GM12878 (cell line): ENCODE measurements around the gene TMPRSS13. TPM values are rescaled to one million over a fixed set of nuclear protein-coding genes. Genes with fewer than 3 reads are reported as not detected.

Source experiments
- ATAC-seq: fragments of 200-7000 bp; cut with Tn5 transposase; 3 replicates; pipeline ENCODE4 v1.9.1; 2020; ENCODE audit warnings: mild to moderate bottlenecking, moderate library complexity
- BruUV-seq: library from RNA; stranded (reverse); fragments of 400-500 nt; replicated peaks from 2 replicates; lab custom pipeline; 2021; lab: Mats Ljungman, UMichigan
- CTCF ChIA-PET: fragments of 300-600 bp; sonication (Branson Sonifier 250); formaldehyde crosslinking; extraction: SDS; loops from one replicate; lab custom pipeline; 2021; ENCODE audit warnings: inconsistent platforms; lab: Yijun Ruan, JAX
- POLR2A ChIA-PET: fragments of 350-600 bp; formaldehyde crosslinking; extraction: SDS; loops from one replicate; lab custom pipeline; 2021; ENCODE audit warnings: inconsistent platforms; lab: Charles Lee
- RAD21 ChIA-PET: fragments of 300-600 bp; sonication (Branson Sonifier 250); formaldehyde crosslinking; loops from one replicate; lab custom pipeline; 2023; ENCODE audit warnings: antibody characterized with exemption; ENCODE audit not compliant: unreplicated experiment; lab: Charles Lee
- SMC1A ChIA-PET: fragments of 300-600 bp; sonication (Branson Sonifier 250); formaldehyde crosslinking; loops from one replicate; lab custom pipeline; 2023; ENCODE audit not compliant: unreplicated experiment, uncharacterized antibody; lab: Charles Lee
- DNase-seq: peaks from one replicate; pipeline ENCODE4 v3.0.0-alpha.2; 2011; ENCODE audit warnings: low read depth, low spot score
- FAIRE-seq: peaks from 3 replicates; lab custom pipeline; 2011; peaks lifted over from hg19 to GRCh38; lab: Jason Lieb, UNC
- H2AFZ ChIP-seq: 2 replicates; pipeline ENCODE4 v1.6.0; 2011; ENCODE audit warnings: low read depth, low read length, control low read depth; ENCODE audit not compliant: control insufficient read depth
- H3K27ac ChIP-seq: 2 replicates; pipeline ENCODE4 v1.5.1; 2011; ENCODE audit warnings: control low read depth; ENCODE audit not compliant: control insufficient read depth, insufficient read depth
- H3K27me3 ChIP-seq, 2 experiments: replicated peaks in 1 of 2; 2 replicates each; pipeline versions ENCODE4 v1.6.0 to v1.6.1; 2011; ENCODE audit warnings: low read length in 1 of 2; ENCODE audit not compliant: control insufficient read depth in 2 of 2, insufficient read depth in 2 of 2
- H3K36me3 ChIP-seq, 2 experiments: 2 replicates each; pipeline ENCODE4 v1.5.1; 2011; ENCODE audit warnings: low read length in 1 of 2; ENCODE audit not compliant: control insufficient read depth in 2 of 2, insufficient read depth in 2 of 2
- H3K4me1 ChIP-seq: 2 replicates; pipeline ENCODE4 v1.6.1; 2011; ENCODE audit warnings: mild to moderate bottlenecking, low read length, moderate library complexity, mixed read lengths; ENCODE audit not compliant: control insufficient read depth, insufficient read depth
- H3K4me2 ChIP-seq: 2 replicates; pipeline ENCODE4 v1.6.0; 2011; ENCODE audit warnings: control low read depth; ENCODE audit not compliant: control insufficient read depth, insufficient read depth
- H3K4me3 ChIP-seq: fragments of 200-600 bp; sonication (generic); 2 replicates; pipeline ENCODE4 v1.5.1; 2016
- H3K79me2 ChIP-seq: 2 replicates; pipeline ENCODE4 v1.6.0; 2011; ENCODE audit warnings: low read length; ENCODE audit not compliant: control insufficient read depth, insufficient read depth
- H3K9ac ChIP-seq: 2 replicates; pipeline ENCODE4 v1.8.0; 2011; ENCODE audit warnings: low read length, control low read depth, mixed read lengths; ENCODE audit not compliant: control insufficient read depth, insufficient read depth
- H3K9me3 ChIP-seq: replicated peaks from 3 replicates; pipeline ENCODE4 v1.5.1; 2011; ENCODE audit warnings: mild to moderate bottlenecking, low read length; ENCODE audit not compliant: control insufficient read depth, insufficient read depth
- H4K20me1 ChIP-seq: 2 replicates; pipeline ENCODE4 v1.6.0; 2011; ENCODE audit not compliant: control insufficient read depth, insufficient read depth
- FOXM1 ChIP-seq: IDR thresholded peaks from 2 replicates; pipeline ENCODE4 v1.6.1; 2012; ENCODE audit warnings: low read depth, mild to moderate bottlenecking, inconsistent platforms, low read length, moderate library complexity
- GABPA ChIP-seq: IDR thresholded peaks from 2 replicates; pipeline ENCODE4 v1.6.1; 2014; ENCODE audit warnings: antibody characterized with exemption, low read depth, mild to moderate bottlenecking, inconsistent platforms
- GATAD2B ChIP-seq: fragments of 450-650 bp; conservative IDR thresholded peaks from 2 replicates; pipeline ENCODE4 v1.6.1; 2017; ENCODE audit warnings: low read depth, mild to moderate bottlenecking, moderate library complexity
- KAT2A ChIP-seq: conservative IDR thresholded peaks from 2 replicates; pipeline ENCODE4 v1.6.1; 2011; ENCODE audit warnings: low read depth, low read length; ENCODE audit not compliant: control insufficient read depth
- MTA2 ChIP-seq: fragments of 450-650 bp; IDR thresholded peaks from 2 replicates; pipeline ENCODE4 v1.6.1; 2016; ENCODE audit warnings: low read depth, mild to moderate bottlenecking, moderate library complexity
- NBN ChIP-seq: fragments of 450-650 bp; IDR thresholded peaks from 2 replicates; pipeline ENCODE4 v1.6.1; 2016
- POLR2AphosphoS5 ChIP-seq: IDR thresholded peaks from 2 replicates; pipeline ENCODE4 v1.6.1; 2011; ENCODE audit warnings: mild to moderate bottlenecking, low read length, inconsistent platforms
- SIN3A ChIP-seq: IDR thresholded peaks from 2 replicates; pipeline ENCODE4 v1.6.1; 2012; ENCODE audit warnings: low read depth, low read length, improper control_type of control experiment
- SP1 ChIP-seq: IDR thresholded peaks from one replicate; pipeline ENCODE4 v1.6.1; 2011; ENCODE audit warnings: low read depth, low read length
- SPI1 ChIP-seq: IDR thresholded peaks from 2 replicates; pipeline ENCODE4 v1.6.1; 2011; ENCODE audit warnings: low read depth, mild to moderate bottlenecking, low read length, moderate library complexity, borderline replicate concordance; ENCODE audit not compliant: insufficient read depth
- STAT1 ChIP-seq: fragments of 450-650 bp; conservative IDR thresholded peaks from 2 replicates; pipeline ENCODE4 v1.6.1; 2014; ENCODE audit warnings: antibody characterized with exemption, mild to moderate bottlenecking
- TCF3 ChIP-seq: IDR thresholded peaks from 2 replicates; pipeline ENCODE4 v1.6.1; 2012; ENCODE audit warnings: low read depth, mild to moderate bottlenecking, low read length, borderline replicate concordance; ENCODE audit not compliant: insufficient read depth
- ZNF274 ChIP-seq: IDR thresholded peaks from one replicate; pipeline ENCODE4 v1.8.0; 2011; ENCODE audit not compliant: insufficient read length, insufficient read depth
- WGBS: methylation state at CpG from one replicate; pipeline ENCODE4 v1.1.6; 2016; ENCODE audit warnings: low lambda C conversion rate; ENCODE audit not compliant: insufficient replicate concordance, insufficient coverage; ENCODE audit errors: missing lambda C conversion rate; 5-methylcytosine and 5-hydroxymethylcytosine counted together
- in situ Hi-C: fragments of 300-500 bp; cut with MboI; formaldehyde crosslinking; loops from 9 replicates; pipeline ENCODE4 v1.14.3; 2018; ENCODE audit warnings: mixed read lengths
- intact Hi-C: fragments of 100-400 bp; cut with micrococcal nuclease; formaldehyde crosslinking; loops from one replicate; pipeline ENCODE4 v1.14.2; 2022; ENCODE audit not compliant: unreplicated experiment
- polyA plus RNA-seq, 11 experiments: library from polyadenylated mRNA; depleted of rRNA in 4 of 11; unstranded in 6 of 11; stranded (reverse) in 5 of 11; fragments of >200 nt; fragmentation: Nextera tagmentation in 4 of 11; fragmentation: Illumina TruSeq in 1 of 11; extraction: Ambion mirVana in 4 of 11; extraction: Trizol in 1 of 11; gene quantifications; 1 replicate in 1 of 11; 2 replicates in 10 of 11; pipeline versions ENCODE4 v1.2.1 to v1.2.3, GENCODE V29; 2011 to 2016; ENCODE audit warnings: inconsistent platforms in 2 of 11, missing spikeins in 2 of 11, low read depth in 1 of 11
- total RNA-seq, 4 experiments: library from RNA; depleted of rRNA in 3 of 4; stranded (reverse); fragments of >200 nt in 3 of 4; fragmentation: Illumina TruSeq in 1 of 4; extraction: Trizol in 1 of 4; gene quantifications; 2 replicates each; pipeline versions ENCODE4 v1.2.1 to v1.2.3, GENCODE V29; 2013 to 2021
- TF ChIP-seq, protein P1 (sequence below): fragments of 450-650 bp; conservative IDR thresholded peaks from 2 replicates; pipeline ENCODE4 v1.6.1; 2017; ENCODE audit warnings: mild to moderate bottlenecking, moderate library complexity
- TF ChIP-seq, protein P2 (sequence below): fragments of 450-650 bp; IDR thresholded peaks from 2 replicates; pipeline ENCODE4 v1.6.1; 2016; ENCODE audit warnings: mild to moderate bottlenecking
- TF ChIP-seq, protein P3 (sequence below): IDR thresholded peaks from 2 replicates; pipeline ENCODE4 v1.6.1; 2012; ENCODE audit warnings: low read depth, low read length, improper control_type of control experiment

Gene TMPRSS13
- total and polyA plus RNA-seq, 10 of the 15 experiments (the other 5 are each of a cell fraction or from before 2014, with no cell fraction given) = 0.05 to 0.50 (median 0.26) TPM; not detected in 2

DNA sequence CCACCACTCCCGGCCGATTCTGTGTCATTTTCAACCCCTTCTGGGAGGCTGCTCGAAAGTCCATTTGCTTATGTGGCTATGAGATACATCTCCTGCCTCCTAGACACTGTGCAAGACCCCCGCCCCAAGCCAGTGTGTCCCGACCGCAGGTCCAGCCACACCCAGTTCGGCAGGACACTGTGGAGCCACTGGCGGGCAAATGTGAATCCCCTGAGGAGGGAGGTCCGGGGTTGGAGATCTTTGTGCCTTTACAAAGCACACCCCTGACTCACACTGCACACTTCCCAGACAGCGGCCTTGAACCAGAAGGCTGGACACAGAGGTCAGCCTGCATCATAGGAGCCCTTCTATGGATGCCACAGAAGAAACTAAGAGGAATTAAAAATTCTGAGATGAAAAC lies 70.1 kb downstream of the TMPRSS13 start:
- WGBS = 15% methylated on average over 10 of the region's 10 CpGs
- no TSS peak for BruUV-seq

More for the DNA sequence above, 70.1 kb downstream of the TMPRSS13 start:
- no peaks in the 10 kb centered on the region for H3K4me1 ChIP-seq
- TF ChIP-seq, protein P1, sequence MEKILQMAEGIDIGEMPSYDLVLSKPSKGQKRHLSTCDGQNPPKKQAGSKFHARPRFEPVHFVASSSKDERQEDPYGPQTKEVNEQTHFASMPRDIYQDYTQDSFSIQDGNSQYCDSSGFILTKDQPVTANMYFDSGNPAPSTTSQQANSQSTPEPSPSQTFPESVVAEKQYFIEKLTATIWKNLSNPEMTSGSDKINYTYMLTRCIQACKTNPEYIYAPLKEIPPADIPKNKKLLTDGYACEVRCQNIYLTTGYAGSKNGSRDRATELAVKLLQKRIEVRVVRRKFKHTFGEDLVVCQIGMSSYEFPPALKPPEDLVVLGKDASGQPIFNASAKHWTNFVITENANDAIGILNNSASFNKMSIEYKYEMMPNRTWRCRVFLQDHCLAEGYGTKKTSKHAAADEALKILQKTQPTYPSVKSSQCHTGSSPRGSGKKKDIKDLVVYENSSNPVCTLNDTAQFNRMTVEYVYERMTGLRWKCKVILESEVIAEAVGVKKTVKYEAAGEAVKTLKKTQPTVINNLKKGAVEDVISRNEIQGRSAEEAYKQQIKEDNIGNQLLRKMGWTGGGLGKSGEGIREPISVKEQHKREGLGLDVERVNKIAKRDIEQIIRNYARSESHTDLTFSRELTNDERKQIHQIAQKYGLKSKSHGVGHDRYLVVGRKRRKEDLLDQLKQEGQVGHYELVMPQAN = no peak
- no peak for TF ChIP-seq GABPA
- TF ChIP-seq SIN3A = no peak
- no peak for TF ChIP-seq KAT2A
- no peak for TF ChIP-seq SPI1
- no peak for TF ChIP-seq POLR2AphosphoS5
- no peak for TF ChIP-seq NBN
- no peak for TF ChIP-seq FOXM1
- TF ChIP-seq, protein P2, sequence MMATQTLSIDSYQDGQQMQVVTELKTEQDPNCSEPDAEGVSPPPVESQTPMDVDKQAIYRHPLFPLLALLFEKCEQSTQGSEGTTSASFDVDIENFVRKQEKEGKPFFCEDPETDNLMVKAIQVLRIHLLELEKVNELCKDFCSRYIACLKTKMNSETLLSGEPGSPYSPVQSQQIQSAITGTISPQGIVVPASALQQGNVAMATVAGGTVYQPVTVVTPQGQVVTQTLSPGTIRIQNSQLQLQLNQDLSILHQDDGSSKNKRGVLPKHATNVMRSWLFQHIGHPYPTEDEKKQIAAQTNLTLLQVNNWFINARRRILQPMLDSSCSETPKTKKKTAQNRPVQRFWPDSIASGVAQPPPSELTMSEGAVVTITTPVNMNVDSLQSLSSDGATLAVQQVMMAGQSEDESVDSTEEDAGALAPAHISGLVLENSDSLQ = no peak
- no peak for TF ChIP-seq SP1
- no peak for TF ChIP-seq MTA2
- no peak for TF ChIP-seq STAT1
- TF ChIP-seq GATAD2B = no peak
- TF ChIP-seq, protein P3, sequence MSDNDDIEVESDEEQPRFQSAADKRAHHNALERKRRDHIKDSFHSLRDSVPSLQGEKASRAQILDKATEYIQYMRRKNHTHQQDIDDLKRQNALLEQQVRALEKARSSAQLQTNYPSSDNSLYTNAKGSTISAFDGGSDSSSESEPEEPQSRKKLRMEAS = no peak
- no peak for TF ChIP-seq TCF3
- no peak for TF ChIP-seq ZNF274
- no peaks in the 10 kb centered on the region; the same call in 2 of the 3 replicates for H3K9me3 ChIP-seq
- FAIRE-seq = no peak
- no peak for ATAC-seq
- H4K20me1 ChIP-seq = no peaks in the 10 kb centered on the region
- no peak overlapping the region for H2AFZ ChIP-seq
- H3K4me3 ChIP-seq = no peak overlapping the region
- DNase-seq = no peak
- SMC1A ChIA-PET = no interaction called here
- no peaks in the 10 kb centered on the region for H3K36me3 ChIP-seq
- POLR2A ChIA-PET = no interaction called here
- H3K9ac ChIP-seq = no peak overlapping the region
- no peak overlapping the region for H3K27ac ChIP-seq
- no peaks in the 10 kb centered on the region for H3K79me2 ChIP-seq
- CTCF ChIA-PET = interaction anchor here (0.7 kb wide), 1 partner anchor 88 kb away, joined by 3 read pairs; no protein-coding TSS in a partner anchor
- in situ Hi-C loops (no loop called here), intact Hi-C loops (no loop called here)
- H3K4me2 ChIP-seq = no peak overlapping the region
- RAD21 ChIA-PET = interaction anchor here (0.7 kb wide), 1 partner anchor 49 kb away, joined by 3 read pairs; no protein-coding TSS in a partner anchor
- H3K27me3 ChIP-seq = no peaks in the 10 kb centered on the region; a peak in 2 of 4 replicates
